ENCODE results near the gene MB.

DNA sequence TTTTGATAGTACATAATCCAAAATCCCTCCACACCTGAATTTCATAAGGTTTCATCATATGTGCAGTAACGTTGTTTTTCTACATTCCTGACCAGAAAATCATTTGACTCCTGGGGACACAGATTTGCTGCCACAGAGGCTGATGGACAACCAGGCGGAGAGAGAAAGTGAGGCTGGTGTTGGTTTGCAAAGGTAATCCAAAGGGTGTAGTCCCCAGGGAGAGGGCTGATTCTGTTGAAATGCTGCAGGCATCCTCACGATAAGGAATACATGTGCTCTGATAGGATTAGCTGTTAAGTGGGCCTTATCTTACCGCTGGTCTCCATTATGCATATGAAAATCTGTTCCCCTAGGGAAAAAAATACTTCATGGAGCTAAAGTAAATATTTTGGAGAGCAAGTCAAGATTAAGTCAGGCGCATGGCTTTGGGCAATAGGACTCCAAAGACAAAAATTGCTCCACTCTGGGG lies 39.2 kb upstream of the MB start:
- TF ChIP-seq POLR2AphosphoS5 (IDR thresholded peaks at IDR 0.05; ENCODE audit: low read depth, low read length) (no peak), FOXP2 (optimal IDR thresholded peaks at IDR 0.05; ENCODE audit: borderline replicate concordance, extremely low read depth, extremely low read length, insufficient read depth) (no peak), SIN3A (IDR thresholded peaks at IDR 0.05; ENCODE audit: borderline replicate concordance, insufficient read depth, low read length) (no peak)
